ENCODE results near the gene B4GALNT4. TPM values are rescaled to one million over a fixed set of nuclear protein-coding genes. Genes with fewer than 3 reads are reported as not detected.
A peak's percentile ranks its signal among the peaks of the same experiment; 100 is the strongest.

The B4GALNT4 gene
- total and polyA plus RNA-seq, 2 of the 8 experiments (the other 6 are each of a cell fraction or from before 2014, with no cell fraction given), result 40.9 to 76.3 TPM

GRCh38 chr11:355581-356458, 13.5 kb upstream of the B4GALNT4 start (continued):
- TF ChIP-seq SIN3A (conservative IDR thresholded peaks at IDR 0.05 in 1 of 2, IDR thresholded peaks at IDR 0.05 in 1 of 2; ENCODE audit: low read depth in 1 of 2, low read length in 2 of 2) (peak in 1 of 2 experiments; percentile 15; a peak in 1 of 4 replicates), EGR1 (IDR thresholded peaks at IDR 0.05; ENCODE audit: borderline replicate concordance, low read depth, low read length) (0 out of 2 replicates have a peak, but pooled peaks have one; percentile 57), GTF2F1 (IDR thresholded peaks at IDR 0.05; ENCODE audit: borderline replicate concordance, low read depth, low read length) (no peak), TEAD4 (IDR thresholded peaks at IDR 0.05; ENCODE audit: low read depth, low read length) (peak; percentile 67; the same call in 1 of the 2 replicates), CHD2 (IDR thresholded peaks at IDR 0.05; ENCODE audit: low read length) (peak; percentile 56; the same call in 1 of the 2 replicates), CBX5 (IDR thresholded peaks at IDR 0.05; ENCODE audit: low read depth, low read length) (no peak), CHD1 (IDR thresholded peaks at IDR 0.05; ENCODE audit: low read depth, low read length) (no peak), BCL11A (IDR thresholded peaks at IDR 0.05; ENCODE audit: low read depth in 2 of 2, low read length in 2 of 2) (no peak), CTCF (IDR thresholded peaks at IDR 0.05; ENCODE audit: control extremely low read depth in 1 of 3, insufficient read depth in 1 of 3, low read depth in 1 of 3, low read length in 3 of 3) (no peak), TBP (IDR thresholded peaks at IDR 0.05; ENCODE audit: low read depth, low read length) (no peak), EP300 (IDR thresholded peaks at IDR 0.05; ENCODE audit: borderline replicate concordance in 1 of 2, low read depth in 2 of 2, low read length in 2 of 2) (0 out of 3 replicates have a peak, but pooled peaks of 1 of the 2 experiments have one; percentile 57), MAFK (IDR thresholded peaks at IDR 0.05; ENCODE audit: low read depth, low read length) (no peak), HDAC2 (IDR thresholded peaks at IDR 0.05; ENCODE audit: borderline replicate concordance in 1 of 2, low read depth in 2 of 2, low read length in 2 of 2) (peak; percentile 31 to 81; a peak in 2 of 4 replicates), GABPA (IDR thresholded peaks at IDR 0.05; ENCODE audit: borderline replicate concordance, insufficient read depth, low read length) (no peak), CREB1 (IDR thresholded peaks at IDR 0.05) (no peak; the same call in 1 of the 2 replicates), CEBPB (IDR thresholded peaks at IDR 0.05; ENCODE audit: low read depth, low read length) (no peak), SP2 (IDR thresholded peaks at IDR 0.05; ENCODE audit: low read length) (no peak)
- TF ChIP-seq, protein P1, sequence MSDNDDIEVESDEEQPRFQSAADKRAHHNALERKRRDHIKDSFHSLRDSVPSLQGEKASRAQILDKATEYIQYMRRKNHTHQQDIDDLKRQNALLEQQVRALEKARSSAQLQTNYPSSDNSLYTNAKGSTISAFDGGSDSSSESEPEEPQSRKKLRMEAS (IDR thresholded peaks at IDR 0.05), result peak; percentile 75
- TF ChIP-seq, protein P2, sequence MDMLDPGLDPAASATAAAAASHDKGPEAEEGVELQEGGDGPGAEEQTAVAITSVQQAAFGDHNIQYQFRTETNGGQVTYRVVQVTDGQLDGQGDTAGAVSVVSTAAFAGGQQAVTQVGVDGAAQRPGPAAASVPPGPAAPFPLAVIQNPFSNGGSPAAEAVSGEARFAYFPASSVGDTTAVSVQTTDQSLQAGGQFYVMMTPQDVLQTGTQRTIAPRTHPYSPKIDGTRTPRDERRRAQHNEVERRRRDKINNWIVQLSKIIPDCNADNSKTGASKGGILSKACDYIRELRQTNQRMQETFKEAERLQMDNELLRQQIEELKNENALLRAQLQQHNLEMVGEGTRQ (IDR thresholded peaks at IDR 0.05; ENCODE audit: low read length), result no peak

Measured in H1 (cell line).